ENCODE data around the gene BPIFB4.
"Not testable (repeated sequence)": the region's sequence is repeated elsewhere in the genome, so short reads cannot be mapped to it uniquely, and the experiment has no call there.

Gene BPIFB4

DNA sequence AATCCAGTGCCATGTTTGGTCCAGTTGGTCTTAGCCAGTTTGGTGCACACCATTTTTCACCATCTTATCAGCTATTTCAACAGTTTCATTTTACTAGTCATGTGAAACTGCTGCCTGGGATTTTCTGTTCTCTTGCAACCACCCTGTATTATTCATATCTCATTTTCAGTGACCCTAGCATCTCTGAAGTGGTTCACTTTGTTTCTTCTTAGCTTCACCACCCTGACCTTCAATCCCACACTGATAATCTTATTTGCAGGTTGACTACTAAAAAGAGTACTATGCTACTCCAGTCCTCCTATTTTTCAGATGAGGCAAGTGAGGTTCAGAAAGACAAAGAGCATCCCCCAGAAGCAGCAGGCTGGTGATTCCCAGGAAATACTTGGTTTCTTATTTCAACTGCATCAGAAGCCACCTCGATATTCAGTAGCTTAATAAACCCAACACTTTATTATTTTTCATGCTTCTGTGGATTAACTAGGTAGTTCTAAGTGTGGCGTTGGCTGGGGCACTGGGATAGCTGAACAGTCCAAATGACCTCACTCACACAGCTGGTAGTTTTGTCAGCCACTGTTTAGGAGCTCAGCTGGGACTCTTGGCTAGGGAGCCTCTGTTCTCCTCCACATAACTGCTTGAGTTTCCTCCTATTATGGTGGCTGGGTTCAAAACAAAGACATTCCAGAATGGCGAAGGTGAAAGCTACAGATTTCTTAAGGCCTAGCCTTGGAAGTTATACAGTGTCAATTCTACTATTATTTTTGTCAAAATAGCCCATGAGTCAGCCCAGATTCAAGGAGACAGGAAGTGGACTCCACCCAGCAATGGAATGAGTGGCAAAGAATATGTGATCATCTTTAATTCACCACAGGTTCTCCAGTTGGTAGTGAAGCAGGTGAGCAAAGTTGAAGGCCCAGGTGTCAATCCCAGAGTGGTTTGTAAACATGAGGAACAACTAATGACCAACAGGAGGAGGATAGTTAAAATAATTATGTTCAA is 40.6 kb downstream of the BPIFB4 start:
- no peaks in the 10 kb centered on the region for H3K36me3 ChIP-seq (ENCODE audit: control insufficient read depth, insufficient read depth, low read length)
- WGBS (ENCODE audit: insufficient coverage, insufficient read length): no CpG with 5 or more reads among the region's 3 CpGs
- no peaks in the 10 kb centered on the region for H3K27me3 ChIP-seq (ENCODE audit: control insufficient read depth, insufficient read depth, low read length)
- H3K4me3 ChIP-seq (ENCODE audit: low read length): no peak overlapping the region
- H3K9me3 ChIP-seq (ENCODE audit: control insufficient read depth, insufficient read depth, low read length): no peaks in the 10 kb centered on the region
- DNase-seq (ENCODE audit: low read depth, low spot score): no peak
- no peak overlapping the region for H3K27ac ChIP-seq (ENCODE audit: low read length)
- no peaks in the 10 kb centered on the region for H3K4me1 ChIP-seq (ENCODE audit: control insufficient read depth, insufficient read depth, low read length)

DNA sequence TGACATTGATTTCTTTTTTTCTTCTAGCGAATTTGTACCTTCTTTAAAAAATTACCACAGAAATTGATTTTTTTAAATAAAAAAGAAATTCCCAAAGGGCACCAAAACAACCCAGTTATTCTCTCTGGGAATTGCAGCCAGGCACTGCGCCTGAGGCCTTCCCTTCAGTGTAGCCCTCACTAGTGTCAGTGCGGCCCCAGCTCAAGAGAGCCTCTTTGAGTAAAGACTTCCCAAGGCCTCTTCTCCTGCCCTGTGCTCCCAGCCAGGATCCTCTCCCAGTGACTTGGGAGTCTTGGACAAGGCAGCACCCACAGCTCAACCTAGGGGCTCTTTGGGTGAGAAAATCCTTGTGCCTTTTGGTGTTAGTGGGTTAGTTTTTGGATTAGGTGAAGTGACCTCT is 41.5 kb downstream of the BPIFB4 start:
- Histone ChIP-seq H3K27me3 (ENCODE audit: control insufficient read depth, insufficient read depth, low read length) (no peaks in the 10 kb centered on the region), H3K9me3 (ENCODE audit: control insufficient read depth, insufficient read depth, low read length) (no peaks in the 10 kb centered on the region), H3K27ac (ENCODE audit: low read length) (no peak overlapping the region), H3K4me3 (ENCODE audit: low read length) (no peak overlapping the region), H3K4me1 (ENCODE audit: control insufficient read depth, insufficient read depth, low read length) (no peaks in the 10 kb centered on the region), H3K36me3 (ENCODE audit: control insufficient read depth, insufficient read depth, low read length) (no peaks in the 10 kb centered on the region)
- DNase-seq (ENCODE audit: low read depth, low spot score): no peak
- no CpG with 5 or more reads among the region's 3 CpGs for WGBS (ENCODE audit: insufficient coverage, insufficient read length)

DNA sequence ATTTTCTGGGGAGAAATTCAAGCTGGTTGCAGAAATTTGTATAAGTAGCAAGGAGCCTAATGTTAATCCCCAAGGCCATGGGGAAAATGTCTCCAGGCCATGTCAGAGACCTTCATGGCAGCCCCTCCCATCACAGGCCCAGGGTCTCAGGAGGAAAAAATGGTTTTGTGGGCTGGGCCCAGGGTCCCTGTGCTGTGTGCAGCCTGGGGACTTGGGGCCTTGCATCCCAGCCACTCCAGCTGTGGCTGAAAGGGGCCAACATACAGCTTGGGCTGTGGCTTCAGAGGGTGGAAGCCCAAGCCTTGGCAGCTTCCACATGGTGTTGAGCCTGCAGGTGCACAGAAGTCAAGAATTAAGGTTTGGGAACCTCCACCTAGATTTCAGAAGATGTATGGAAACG is 42.9 kb downstream of the BPIFB4 start:
- not testable (repeated sequence) for H3K9me3 ChIP-seq (ENCODE audit: control insufficient read depth, insufficient read depth, low read length); H3K4me3 ChIP-seq (ENCODE audit: low read length); DNase-seq (ENCODE audit: low read depth, low spot score); H3K4me1 ChIP-seq (ENCODE audit: control insufficient read depth, insufficient read depth, low read length); H3K27me3 ChIP-seq (ENCODE audit: control insufficient read depth, insufficient read depth, low read length); H3K36me3 ChIP-seq (ENCODE audit: control insufficient read depth, insufficient read depth, low read length); H3K27ac ChIP-seq (ENCODE audit: low read length)
- WGBS (ENCODE audit: insufficient coverage, insufficient read length): no CpG with 5 or more reads among the region's 1 CpG

DNA sequence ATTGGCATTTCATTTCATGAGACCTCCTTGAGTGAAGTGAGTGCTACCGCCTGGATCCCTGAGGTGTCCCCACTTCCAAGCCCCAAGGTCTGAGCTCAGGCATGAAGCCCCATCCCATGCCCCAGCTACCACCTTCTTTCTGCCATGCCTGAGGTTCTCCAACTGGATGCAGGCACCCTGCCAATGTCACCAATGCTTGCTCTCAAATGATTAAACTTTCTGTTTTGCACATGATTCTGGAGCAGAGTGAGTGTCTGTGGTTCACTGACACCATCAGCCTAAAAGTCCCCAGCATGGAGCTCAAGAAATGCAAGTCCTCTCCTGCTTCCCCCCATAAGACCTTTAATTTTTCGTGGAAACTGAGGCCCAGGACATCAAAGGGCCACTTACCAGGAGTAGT is 44.8 kb downstream of the BPIFB4 start:
- Histone ChIP-seq H3K36me3 (ENCODE audit: control insufficient read depth, insufficient read depth, low read length) (no peaks in the 10 kb centered on the region), H3K27ac (ENCODE audit: low read length) (no peak overlapping the region), H3K27me3 (ENCODE audit: control insufficient read depth, insufficient read depth, low read length) (no peaks in the 10 kb centered on the region), H3K4me1 (ENCODE audit: control insufficient read depth, insufficient read depth, low read length) (no peaks in the 10 kb centered on the region), H3K9me3 (ENCODE audit: control insufficient read depth, insufficient read depth, low read length) (no peaks in the 10 kb centered on the region), H3K4me3 (ENCODE audit: low read length) (no peak overlapping the region)
- WGBS (ENCODE audit: insufficient coverage, insufficient read length): no CpG with 5 or more reads among the region's 2 CpGs
- DNase-seq (ENCODE audit: low read depth, low spot score): no peak

DNA sequence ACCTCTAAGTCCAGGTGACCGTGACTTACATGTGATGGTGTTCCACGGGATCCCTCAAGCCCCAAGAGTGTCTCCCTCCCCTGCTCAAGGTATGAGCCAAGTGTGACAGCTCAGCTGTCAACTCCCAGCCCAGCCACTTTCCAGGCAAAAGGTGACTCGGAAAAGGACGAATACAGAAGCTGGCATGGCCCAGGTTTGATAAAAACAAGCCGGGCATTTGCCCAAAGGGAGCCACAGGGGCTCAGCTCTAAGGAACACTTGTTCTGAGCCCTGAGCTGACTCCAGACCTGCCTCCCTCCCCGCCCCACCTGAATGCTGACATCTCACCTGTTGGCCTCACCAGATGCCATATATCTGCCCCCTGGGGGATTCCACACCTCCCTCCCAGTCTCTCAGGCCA is 45.6 kb downstream of the BPIFB4 start:
- H3K4me1 ChIP-seq (ENCODE audit: control insufficient read depth, insufficient read depth, low read length): no peaks in the 10 kb centered on the region
- no peak overlapping the region for H3K4me3 ChIP-seq (ENCODE audit: low read length)
- H3K9me3 ChIP-seq (ENCODE audit: control insufficient read depth, insufficient read depth, low read length): no peaks in the 10 kb centered on the region
- WGBS (ENCODE audit: insufficient coverage, insufficient read length): no CpG with 5 or more reads among the region's 6 CpGs
- no peak for DNase-seq (ENCODE audit: low read depth, low spot score)
- no peaks in the 10 kb centered on the region for H3K27me3 ChIP-seq (ENCODE audit: control insufficient read depth, insufficient read depth, low read length)
- no peak overlapping the region for H3K27ac ChIP-seq (ENCODE audit: low read length)
- H3K36me3 ChIP-seq (ENCODE audit: control insufficient read depth, insufficient read depth, low read length): no peaks in the 10 kb centered on the region

DNA sequence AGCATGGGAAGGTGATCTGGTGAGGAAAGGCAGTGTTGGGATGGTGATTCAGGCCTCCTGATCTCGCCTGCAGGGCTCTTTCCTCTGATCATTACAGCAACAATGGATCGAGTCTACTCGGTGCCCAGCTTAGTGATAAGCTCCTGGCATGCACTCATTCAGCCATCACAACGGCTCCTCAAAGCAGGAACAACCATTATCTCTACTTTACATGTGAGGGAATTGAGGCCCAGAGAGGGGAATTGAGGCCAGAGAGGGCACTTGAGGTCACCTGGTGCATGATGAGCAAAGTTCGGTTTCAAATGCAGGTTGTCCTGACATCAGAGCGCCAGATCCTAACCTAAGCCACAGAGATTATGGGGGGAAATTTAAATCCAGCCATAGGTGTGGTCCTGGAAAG is 46.5 kb downstream of the BPIFB4 start:
- no peaks in the 10 kb centered on the region for H3K27me3 ChIP-seq (ENCODE audit: control insufficient read depth, insufficient read depth, low read length)
- H3K27ac ChIP-seq (ENCODE audit: low read length): no peak overlapping the region
- H3K9me3 ChIP-seq (ENCODE audit: control insufficient read depth, insufficient read depth, low read length): no peaks in the 10 kb centered on the region
- WGBS (ENCODE audit: insufficient coverage, insufficient read length): no CpG with 5 or more reads among the region's 6 CpGs
- H3K36me3 ChIP-seq (ENCODE audit: control insufficient read depth, insufficient read depth, low read length): no peaks in the 10 kb centered on the region
- no peaks in the 10 kb centered on the region for H3K4me1 ChIP-seq (ENCODE audit: control insufficient read depth, insufficient read depth, low read length)
- H3K4me3 ChIP-seq (ENCODE audit: low read length): no peak overlapping the region
- DNase-seq (ENCODE audit: low read depth, low spot score): no peak

DNA sequence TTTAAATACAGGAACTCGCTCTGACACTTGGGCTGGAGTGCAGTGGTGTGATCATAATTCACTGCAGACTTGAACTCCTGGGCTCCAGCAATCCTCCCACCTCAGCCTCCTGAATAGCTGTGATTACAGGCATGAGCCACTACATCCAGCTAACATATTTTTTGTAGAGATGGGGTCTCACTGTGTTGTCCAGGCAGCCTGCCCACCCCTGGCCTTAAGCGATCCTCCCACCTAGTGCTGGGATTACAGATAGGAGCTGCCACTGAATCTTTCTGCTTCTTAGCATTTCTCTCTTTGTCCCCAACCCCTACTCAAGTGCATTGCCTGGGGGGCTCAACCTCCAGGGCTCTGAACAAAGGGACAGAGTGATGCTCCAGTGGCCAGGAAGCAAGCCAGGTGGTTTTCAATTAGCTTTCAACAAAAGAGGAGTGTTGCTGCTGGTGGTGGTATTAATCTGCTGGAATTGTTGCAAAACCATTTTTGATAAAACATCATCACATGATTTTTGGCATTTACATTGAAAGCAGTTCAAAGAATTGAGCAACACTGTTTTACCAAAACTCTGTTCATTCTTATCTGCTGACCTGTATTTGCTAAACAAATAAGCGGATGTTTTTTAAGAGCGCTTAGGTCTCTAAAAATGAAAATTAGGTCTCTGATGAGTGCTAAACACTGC is 48.1 kb downstream of the BPIFB4 start:
- H3K4me3 ChIP-seq (ENCODE audit: low read length): no peak overlapping the region
- no CpG with 5 or more reads among the region's 4 CpGs for WGBS (ENCODE audit: insufficient coverage, insufficient read length)
- no peaks in the 10 kb centered on the region for H3K9me3 ChIP-seq (ENCODE audit: control insufficient read depth, insufficient read depth, low read length)
- H3K36me3 ChIP-seq (ENCODE audit: control insufficient read depth, insufficient read depth, low read length): no peaks in the 10 kb centered on the region
- 0 out of 2 replicates have a peak, but pooled peaks cover 1% of the 10 kb centered on the region for H3K4me1 ChIP-seq (ENCODE audit: control insufficient read depth, insufficient read depth, low read length)
- H3K27me3 ChIP-seq (ENCODE audit: control insufficient read depth, insufficient read depth, low read length): no peaks in the 10 kb centered on the region
- DNase-seq (ENCODE audit: low read depth, low spot score): no peak
- H3K27ac ChIP-seq (ENCODE audit: low read length): no peak overlapping the region

DNA sequence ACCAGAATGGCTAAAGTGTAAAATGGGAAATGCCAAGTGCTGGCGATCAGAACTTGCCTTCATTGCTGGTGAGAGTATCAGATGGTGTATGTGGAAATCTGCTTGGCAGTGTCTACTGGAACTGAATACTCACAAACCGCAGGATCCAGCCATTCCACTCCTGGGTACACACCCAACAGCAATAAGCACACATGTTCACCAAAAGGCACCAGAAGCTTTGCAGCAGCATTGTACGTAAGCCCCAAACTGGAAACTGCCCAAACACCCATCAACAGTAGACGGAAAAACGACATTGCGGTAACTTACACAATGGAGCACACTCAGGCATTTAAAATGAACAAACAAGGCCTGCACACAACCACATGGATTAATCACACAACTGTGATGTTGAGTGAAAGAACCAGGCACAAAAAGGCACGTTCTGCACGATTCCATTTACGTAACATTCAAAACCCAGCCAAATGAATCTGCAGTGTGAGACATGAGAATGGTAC is 51.2 kb downstream of the BPIFB4 start:
- DNase-seq (ENCODE audit: low read depth, low spot score): no peak
- no peak overlapping the region for H3K27ac ChIP-seq (ENCODE audit: low read length)
- no peaks in the 10 kb centered on the region for H3K36me3 ChIP-seq (ENCODE audit: control insufficient read depth, insufficient read depth, low read length)
- no peak overlapping the region for H3K4me3 ChIP-seq (ENCODE audit: low read length)
- WGBS (ENCODE audit: insufficient coverage, insufficient read length): no CpG with 5 or more reads among the region's 9 CpGs
- H3K9me3 ChIP-seq (ENCODE audit: control insufficient read depth, insufficient read depth, low read length): no peaks in the 10 kb centered on the region
- H3K4me1 ChIP-seq (ENCODE audit: control insufficient read depth, insufficient read depth, low read length): peaks cover 5% of the 10 kb centered on the region; the same call in 1 of the 2 replicates
- H3K27me3 ChIP-seq (ENCODE audit: control insufficient read depth, insufficient read depth, low read length): no peaks in the 10 kb centered on the region

DNA sequence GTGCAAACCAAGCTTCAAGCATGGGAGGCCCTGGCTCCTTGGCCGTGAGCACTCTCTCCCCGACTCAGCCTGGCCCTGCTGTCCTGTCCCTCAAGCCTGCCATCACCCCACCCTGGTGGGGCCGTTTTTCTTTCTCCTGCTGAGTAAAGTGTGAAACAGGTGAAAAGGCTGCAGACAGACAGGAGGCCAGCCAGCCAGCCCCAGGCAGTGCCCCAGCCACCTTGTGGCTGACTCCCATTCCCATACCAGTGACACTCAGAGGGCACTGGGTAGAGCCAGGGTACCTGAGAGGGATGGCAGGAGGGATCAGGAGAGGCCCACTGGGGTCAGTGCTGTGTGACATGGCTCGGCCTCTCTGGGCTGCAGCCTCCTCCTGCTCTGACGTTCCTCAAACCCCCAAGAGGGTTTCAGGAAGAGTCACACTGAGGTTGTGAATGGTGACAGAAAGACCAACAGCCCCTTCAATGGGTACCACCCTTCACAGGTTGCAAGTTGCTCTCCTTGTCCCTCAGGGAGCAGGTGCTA is 52.6 kb downstream of the BPIFB4 start:
- Histone ChIP-seq H3K9me3 (ENCODE audit: control insufficient read depth, insufficient read depth, low read length) (no peaks in the 10 kb centered on the region), H3K36me3 (ENCODE audit: control insufficient read depth, insufficient read depth, low read length) (no peaks in the 10 kb centered on the region), H3K4me3 (ENCODE audit: low read length) (no peak overlapping the region), H3K4me1 (ENCODE audit: control insufficient read depth, insufficient read depth, low read length) (peaks cover 5% of the 10 kb centered on the region; the same call in 1 of the 2 replicates), H3K27me3 (ENCODE audit: control insufficient read depth, insufficient read depth, low read length) (no peaks in the 10 kb centered on the region), H3K27ac (ENCODE audit: low read length) (no peak overlapping the region)
- WGBS (ENCODE audit: insufficient coverage, insufficient read length): no CpG with 5 or more reads among the region's 5 CpGs
- DNase-seq (ENCODE audit: low read depth, low spot score): no peak

DNA sequence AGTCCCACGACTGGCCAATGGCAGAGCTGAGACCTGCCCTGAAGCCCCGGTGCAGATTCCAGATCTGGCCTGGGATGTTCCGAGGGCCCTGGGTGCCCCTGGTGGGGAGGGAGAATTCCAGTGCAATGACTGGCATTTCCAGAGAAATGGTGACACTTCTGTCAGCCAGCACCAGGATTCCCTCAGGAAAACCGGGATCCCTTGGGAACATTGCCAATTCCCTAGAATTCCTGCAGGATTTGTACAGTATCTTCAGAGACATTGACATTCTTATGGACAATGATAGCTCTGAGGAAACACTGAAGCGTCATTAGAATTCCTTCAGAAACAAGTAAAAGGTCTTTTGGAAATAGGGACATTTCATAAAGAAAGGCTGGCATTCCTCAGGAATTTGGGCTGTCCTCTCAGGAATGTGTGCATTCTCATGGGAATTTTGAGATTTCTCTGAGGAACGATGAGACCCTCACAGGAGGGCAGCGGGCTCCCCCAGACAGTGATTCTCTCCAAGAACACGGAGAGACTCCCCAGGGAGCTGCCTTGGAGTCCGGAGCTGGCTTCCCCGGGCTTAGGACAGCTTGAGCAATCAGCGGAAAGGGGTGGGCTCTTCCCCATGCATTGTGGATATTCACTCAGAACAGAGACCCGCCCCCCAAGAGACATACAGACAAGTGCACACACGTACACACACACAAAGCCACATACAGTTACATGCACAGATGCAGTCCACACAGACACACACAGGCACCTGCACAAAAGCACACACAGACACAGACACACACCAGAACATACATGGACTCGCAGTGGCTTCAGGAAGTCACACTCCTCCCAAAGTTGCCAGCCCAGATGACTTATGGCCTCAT is 53.3 kb downstream of the BPIFB4 start:
- Histone ChIP-seq H3K27me3 (ENCODE audit: control insufficient read depth, insufficient read depth, low read length) (no peaks in the 10 kb centered on the region), H3K36me3 (ENCODE audit: control insufficient read depth, insufficient read depth, low read length) (no peaks in the 10 kb centered on the region), H3K9me3 (ENCODE audit: control insufficient read depth, insufficient read depth, low read length) (no peaks in the 10 kb centered on the region), H3K4me3 (ENCODE audit: low read length) (no peak overlapping the region), H3K27ac (ENCODE audit: low read length) (no peak overlapping the region), H3K4me1 (ENCODE audit: control insufficient read depth, insufficient read depth, low read length) (peaks cover 5% of the 10 kb centered on the region; the same call in 1 of the 2 replicates)
- no peak for DNase-seq (ENCODE audit: low read depth, low spot score)
- WGBS (ENCODE audit: insufficient coverage, insufficient read length): no CpG with 5 or more reads among the region's 14 CpGs
